ENCODE measurements around the gene ANKH.

DNA sequence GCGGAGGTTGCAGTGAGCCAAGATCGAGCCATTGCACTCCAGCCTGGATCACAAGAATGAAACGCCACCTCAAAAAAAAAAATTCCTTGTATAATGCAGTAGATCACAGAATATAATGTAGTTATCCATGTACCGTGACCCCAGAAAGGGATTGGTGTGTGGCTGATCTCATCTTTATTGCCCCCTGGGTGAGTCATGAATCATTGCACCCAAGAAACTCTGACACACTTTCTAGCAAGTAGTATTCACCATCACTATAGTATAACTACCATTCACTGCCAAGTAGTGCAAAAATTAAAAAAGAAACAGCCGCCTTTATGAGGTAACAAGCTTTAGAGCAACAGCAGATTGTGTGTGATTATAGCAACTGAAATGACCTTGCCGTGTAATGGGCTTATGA lies 23.7 kb upstream of the ANKH start:
- TF ChIP-seq, protein P1, sequence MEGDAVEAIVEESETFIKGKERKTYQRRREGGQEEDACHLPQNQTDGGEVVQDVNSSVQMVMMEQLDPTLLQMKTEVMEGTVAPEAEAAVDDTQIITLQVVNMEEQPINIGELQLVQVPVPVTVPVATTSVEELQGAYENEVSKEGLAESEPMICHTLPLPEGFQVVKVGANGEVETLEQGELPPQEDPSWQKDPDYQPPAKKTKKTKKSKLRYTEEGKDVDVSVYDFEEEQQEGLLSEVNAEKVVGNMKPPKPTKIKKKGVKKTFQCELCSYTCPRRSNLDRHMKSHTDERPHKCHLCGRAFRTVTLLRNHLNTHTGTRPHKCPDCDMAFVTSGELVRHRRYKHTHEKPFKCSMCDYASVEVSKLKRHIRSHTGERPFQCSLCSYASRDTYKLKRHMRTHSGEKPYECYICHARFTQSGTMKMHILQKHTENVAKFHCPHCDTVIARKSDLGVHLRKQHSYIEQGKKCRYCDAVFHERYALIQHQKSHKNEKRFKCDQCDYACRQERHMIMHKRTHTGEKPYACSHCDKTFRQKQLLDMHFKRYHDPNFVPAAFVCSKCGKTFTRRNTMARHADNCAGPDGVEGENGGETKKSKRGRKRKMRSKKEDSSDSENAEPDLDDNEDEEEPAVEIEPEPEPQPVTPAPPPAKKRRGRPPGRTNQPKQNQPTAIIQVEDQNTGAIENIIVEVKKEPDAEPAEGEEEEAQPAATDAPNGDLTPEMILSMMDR (IDR thresholded peaks at IDR 0.05): no peak
- no peak for TF ChIP-seq POLR2A (IDR thresholded peaks at IDR 0.05)
